IMR-90 (cell line): ENCODE measurements around the gene CCDC12. TPM values are rescaled to one million over a fixed set of nuclear protein-coding genes. Genes with fewer than 3 reads are reported as not detected.

Source experiments
- ATAC-seq: fragments of 200-7000 bp; cut with Tn5 transposase; 2 replicates; pipeline ENCODE4 v1.9.1; 2020; ENCODE audit warnings: low read depth, mild to moderate bottlenecking, moderate library complexity
- BruUV-seq: library from RNA; stranded (reverse); fragments of 400-500 nt; replicated peaks from 2 replicates; lab custom pipeline; 2021; lab: Mats Ljungman, UMichigan
- CTCF ChIA-PET: fragments of 300-600 bp; formaldehyde crosslinking; extraction: SDS; loops from one replicate; lab custom pipeline; 2021; ENCODE audit warnings: antibody characterized with exemption; lab: Yijun Ruan, JAX
- POLR2A ChIA-PET: fragments of 300-600 bp; sonication (Branson Sonifier 250); formaldehyde crosslinking; loops from one replicate; lab custom pipeline; 2022; ENCODE audit warnings: antibody characterized with exemption; ENCODE audit not compliant: unreplicated experiment; lab: Charles Lee
- DNase-seq: peaks from one replicate; pipeline ENCODE4 v3.0.0; 2013
- H2AFZ ChIP-seq: replicated peaks from 2 replicates; pipeline ENCODE3; 2013; ENCODE audit warnings: low read length, mild to moderate bottlenecking; ENCODE audit not compliant: poor library complexity
- H2AK5ac ChIP-seq: 2 replicates; pipeline ENCODE4 v1.6.1; 2013; ENCODE audit warnings: low read depth, low read length, inconsistent platforms
- H2AK9ac ChIP-seq: replicated peaks from 2 replicates; pipeline ENCODE3; 2013; ENCODE audit warnings: mild to moderate bottlenecking, low read depth, low read length, moderate library complexity; ENCODE audit not compliant: poor library complexity
- H2BK120ac ChIP-seq: 2 replicates; pipeline ENCODE4 v1.6.1; 2013; ENCODE audit warnings: low read depth, low read length, inconsistent platforms
- H2BK15ac ChIP-seq: 3 replicates; pipeline ENCODE4 v1.6.1; 2013; ENCODE audit warnings: low read depth, low read length, inconsistent platforms
- H2BK20ac ChIP-seq: 2 replicates; pipeline ENCODE4 v1.6.1; 2013; ENCODE audit warnings: low read depth, mild to moderate bottlenecking, inconsistent platforms, low read length, moderate library complexity
- H2BK5ac ChIP-seq: 2 replicates; pipeline ENCODE4 v1.6.1; 2013; ENCODE audit warnings: mild to moderate bottlenecking, low read depth, low read length, inconsistent platforms; ENCODE audit not compliant: poor library complexity, severe bottlenecking
- H3K14ac ChIP-seq: replicated peaks from 2 replicates; pipeline ENCODE4 v1.6.1; 2013; ENCODE audit warnings: low read depth, low read length, inconsistent platforms
- H3K18ac ChIP-seq: 2 replicates; pipeline ENCODE4 v1.6.1; 2013; ENCODE audit warnings: low read depth, low read length, control low read depth
- H3K23ac ChIP-seq: 2 replicates; pipeline ENCODE4 v1.6.1; 2013; ENCODE audit warnings: low read depth, low read length, inconsistent platforms
- H3K27ac ChIP-seq: 2 replicates; pipeline ENCODE4 v1.5.1; 2013; ENCODE audit warnings: mild to moderate bottlenecking, control low read depth, low read length; ENCODE audit not compliant: insufficient read depth
- H3K27me3 ChIP-seq: 2 replicates; pipeline ENCODE4 v1.6.1; 2013; ENCODE audit warnings: low read length; ENCODE audit not compliant: control insufficient read depth, insufficient read depth
- H3K36me3 ChIP-seq: 2 replicates; pipeline ENCODE4 v1.6.1; 2013; ENCODE audit warnings: low read length, mixed read lengths; ENCODE audit not compliant: control insufficient read depth, insufficient read depth
- H3K4ac ChIP-seq: 2 replicates; pipeline ENCODE4 v1.6.1; 2013; ENCODE audit warnings: low read depth, low read length, inconsistent platforms
- H3K4me1 ChIP-seq: 2 replicates; pipeline ENCODE4 v1.6.1; 2013; ENCODE audit warnings: low read length, mixed read lengths; ENCODE audit not compliant: control insufficient read depth, insufficient read depth
- H3K4me2 ChIP-seq: 2 replicates; pipeline ENCODE4 v1.6.1; 2013; ENCODE audit warnings: low read depth, mild to moderate bottlenecking, control low read depth, low read length, moderate library complexity
- H3K4me3 ChIP-seq: 2 replicates; pipeline ENCODE4 v1.5.1; 2013; ENCODE audit warnings: low read depth, mild to moderate bottlenecking, control low read depth, low read length, moderate library complexity; ENCODE audit not compliant: insufficient read depth
- H3K56ac ChIP-seq: 2 replicates; pipeline ENCODE4 v1.6.1; 2013; ENCODE audit warnings: low read length, inconsistent platforms; ENCODE audit not compliant: insufficient read depth; ENCODE audit errors: extremely low read depth
- H3K79me1 ChIP-seq, 2 experiments: 2 replicates each; pipeline ENCODE4 v1.6.1; 2013; ENCODE audit warnings: low read length in 2 of 2, inconsistent platforms in 1 of 2, low read depth in 1 of 2
- H3K9ac ChIP-seq: 2 replicates; pipeline ENCODE4 v1.6.1; 2013; ENCODE audit warnings: low read depth, low read length, control low read depth
- H3K9me1 ChIP-seq: 2 replicates; pipeline ENCODE4 v1.6.1; 2013; ENCODE audit warnings: low read length, inconsistent platforms; ENCODE audit not compliant: insufficient read depth
- H3K9me3 ChIP-seq: 2 replicates; pipeline ENCODE4 v1.6.1; 2013; ENCODE audit warnings: low read length; ENCODE audit not compliant: control insufficient read depth, insufficient read depth
- H4K20me1 ChIP-seq: 2 replicates; pipeline ENCODE4 v1.6.1; 2013; ENCODE audit warnings: low read length, inconsistent platforms; ENCODE audit not compliant: insufficient read depth
- H4K5ac ChIP-seq: 2 replicates; pipeline ENCODE4 v1.6.1; 2013; ENCODE audit warnings: mild to moderate bottlenecking, low read depth, low read length, control low read depth
- H4K8ac ChIP-seq, 2 experiments: 2 replicates each; pipeline ENCODE4 v1.6.1; 2013; ENCODE audit warnings: low read depth in 2 of 2, low read length in 2 of 2, control low read depth in 1 of 2, inconsistent platforms in 1 of 2
- H4K91ac ChIP-seq: 2 replicates; pipeline ENCODE4 v1.6.1; 2013; ENCODE audit warnings: low read depth, low read length, inconsistent platforms; ENCODE audit not compliant: insufficient read depth
- BHLHE40 ChIP-seq: fragments of 150-350 bp; IDR thresholded peaks from 2 replicates; pipeline ENCODE4 v1.6.1; 2016; ENCODE audit warnings: mild to moderate bottlenecking, low read depth, low read length
- CEBPB ChIP-seq: IDR thresholded peaks from 2 replicates; pipeline ENCODE4 v1.6.1; 2012; ENCODE audit warnings: low read depth, low read length, improper control_type of control experiment
- CHD1 ChIP-seq: IDR thresholded peaks from 2 replicates; pipeline ENCODE4 v1.6.1; 2012; ENCODE audit warnings: low read depth, low read length, improper control_type of control experiment
- CTCF ChIP-seq: conservative IDR thresholded peaks from 2 replicates; pipeline ENCODE4 v1.5.1; 2012; ENCODE audit warnings: mild to moderate bottlenecking, low read depth, low read length, improper control_type of control experiment
- ELK1 ChIP-seq: fragments of 150-350 bp; IDR thresholded peaks from 2 replicates; pipeline ENCODE4 v1.6.1; 2016; ENCODE audit warnings: low read depth, mild to moderate bottlenecking, low read length, moderate library complexity, borderline replicate concordance
- FOS ChIP-seq: fragments of 150-350 bp; IDR thresholded peaks from 2 replicates; pipeline ENCODE4 v1.6.1; 2016; ENCODE audit warnings: low read depth, low read length
- MXI1 ChIP-seq: IDR thresholded peaks from 2 replicates; pipeline ENCODE4 v1.6.1; 2012; ENCODE audit warnings: low read depth, mild to moderate bottlenecking, low read length, moderate library complexity, borderline replicate concordance
- POLR2A ChIP-seq: IDR thresholded peaks from 2 replicates; pipeline ENCODE4 v1.6.1; 2012; ENCODE audit warnings: mild to moderate bottlenecking, low read depth, low read length
- RAD21 ChIP-seq: IDR thresholded peaks from 2 replicates; pipeline ENCODE4 v1.6.1; 2012; ENCODE audit warnings: low read length, improper control_type of control experiment
- RFX5 ChIP-seq: IDR thresholded peaks from 2 replicates; pipeline ENCODE4 v1.8.0; 2012; ENCODE audit warnings: low read depth, mild to moderate bottlenecking, low read length, moderate library complexity
- SMC3 ChIP-seq: fragments of 150-350 bp; IDR thresholded peaks from 2 replicates; pipeline ENCODE4 v1.6.1; 2016; ENCODE audit warnings: low read depth, mild to moderate bottlenecking, antibody characterized with exemption, low read length, moderate library complexity
- USF2 ChIP-seq: fragments of 150-350 bp; IDR thresholded peaks from 2 replicates; pipeline ENCODE4 v1.6.1; 2017; ENCODE audit warnings: mild to moderate bottlenecking, antibody characterized with exemption, low read length, low read depth
- WGBS, 2 experiments: methylation state at CpG; one replicate each; pipeline versions ENCODE4 v1.1.5 to v1.1.7; 2013; ENCODE audit warnings: missing lambda C conversion rate in 2 of 2; ENCODE audit not compliant: insufficient read length in 1 of 2; ENCODE audit errors: extremely low coverage in 2 of 2; 5-methylcytosine and 5-hydroxymethylcytosine counted together
- dilution Hi-C: fragments of 300-500 bp; cut with HindIII; formaldehyde crosslinking; loops from one replicate; pipeline ENCODE4 v1.14.3; 2018; ENCODE audit warnings: low sequenced_read_pairs; ENCODE audit not compliant: unreplicated experiment
- in situ Hi-C: fragments of 300-500 bp; cut with MboI; formaldehyde crosslinking; loops from 3 replicates; pipeline ENCODE4 v1.14.3; 2019; ENCODE audit warnings: low sequenced_read_pairs, inconsistent platforms, mixed read lengths
- intact Hi-C: fragments of 100-400 bp; cut with micrococcal nuclease; formaldehyde crosslinking; loops from 2 replicates; pipeline ENCODE4 v1.10.0; 2022
- polyA plus RNA-seq, 3 experiments: library from polyadenylated mRNA; depleted of rRNA; stranded (reverse); fragments of >200 nt; gene quantifications; 2 replicates each; pipeline ENCODE4 v1.2.3, GENCODE V29; 2012; ENCODE audit warnings: low replicate concordance in 1 of 3
- total RNA-seq: library from RNA; depleted of rRNA; stranded (reverse); fragments of >200 nt; gene quantifications from 2 replicates; pipeline ENCODE4 v1.2.3, GENCODE V29; 2012

The CCDC12 gene
- total and polyA plus RNA-seq, 2 of the 4 experiments (the other 2 are of a cell fraction): 15.2 to 35.1 TPM

- Histone ChIP-seq H3K27ac (no peak overlapping the region), H3K23ac (no peak overlapping the region), H2AFZ (no peak overlapping the region), H3K4me2 (no peak overlapping the region), H4K91ac (no peak overlapping the region), H2AK9ac (no peak overlapping the region), H3K4me3 (no peak overlapping the region), H4K20me1 (no peaks in the 10 kb centered on the region), H3K27me3 (no peaks in the 10 kb centered on the region), H3K9me1 (peaks cover 2% of the 10 kb centered on the region; the same call in 1 of the 2 replicates), H3K9ac (no peak overlapping the region), H2BK20ac (no peak overlapping the region), H3K18ac (no peak overlapping the region), H3K4me1 (0 out of 2 replicates have a peak, but pooled peaks cover 2% of the 10 kb centered on the region), H2BK15ac (no peak overlapping the region), H4K8ac (no peak overlapping the region), H3K56ac (no peak overlapping the region), H3K14ac (no peak overlapping the region), H2AK5ac (no peak overlapping the region), H3K36me3 (no peaks in the 10 kb centered on the region), H3K79me1 (no peaks in the 10 kb centered on the region), H2BK120ac (no peak overlapping the region), H4K5ac (no peak overlapping the region), H2BK5ac (no peak overlapping the region), H3K9me3 (no peaks in the 10 kb centered on the region), H3K4ac (no peak overlapping the region)
- ChIA-PET POLR2A (no interaction called here), CTCF (no interaction called here)
- no peak for DNase-seq
- dilution Hi-C loops (no loop called here), intact Hi-C loops (no loop called here), in situ Hi-C loops (no loop called here)
- WGBS, 2 experiments: 90% methylated on average over 14 of the region's 29 CpGs; no CpG with 5 or more reads in 1 of the 2 experiments
- BruUV-seq: no TSS peak
- ATAC-seq: no peak
- TF ChIP-seq FOS: no peak
- TF ChIP-seq CEBPB: no peak
- TF ChIP-seq MXI1: no peak
- no peak for TF ChIP-seq POLR2A
- no peak for TF ChIP-seq RAD21
- TF ChIP-seq SMC3: no peak
- TF ChIP-seq USF2: no peak
- no peak for TF ChIP-seq RFX5
- no peak for TF ChIP-seq CTCF
- no peak for TF ChIP-seq ELK1
- no peak for TF ChIP-seq CHD1
- TF ChIP-seq BHLHE40: no peak
These were observed 18.5 kb upstream of the CCDC12 start for GRCh38 chr3:46994801-46995731.
